DND-41 (cell line): ENCODE results near the gene MAGEB4.

Source experiments
- ATAC-seq: fragments of 200-7000 bp; cut with Tn5 transposase; 3 replicates; pipeline ENCODE4 v1.9.1; 2021; ENCODE audit warnings: low read depth; ENCODE audit not compliant: insufficient read depth
- DNase-seq: peaks from one replicate; pipeline ENCODE4 v3.0.0-alpha.2; 2020
- H2AFZ ChIP-seq: 2 replicates; pipeline ENCODE4 v1.6.0; 2012; ENCODE audit warnings: low read depth, low read length
- H3K27ac ChIP-seq: 2 replicates; pipeline ENCODE4 v1.5.1; 2012; ENCODE audit warnings: low read length, inconsistent platforms
- H3K27me3 ChIP-seq: fragments of 200-600 bp; sonication (generic); 2 replicates; pipeline ENCODE4 v1.6.0; 2012; ENCODE audit warnings: low read length, mild to moderate bottlenecking, inconsistent platforms; ENCODE audit not compliant: insufficient read depth, poor library complexity
- H3K36me3 ChIP-seq: 2 replicates; pipeline ENCODE4 v1.5.1; 2012; ENCODE audit warnings: low read length, inconsistent platforms; ENCODE audit not compliant: insufficient read depth
- H3K4me1 ChIP-seq: 2 replicates; pipeline ENCODE4 v1.5.1; 2012; ENCODE audit warnings: mild to moderate bottlenecking, low read length; ENCODE audit not compliant: insufficient read depth
- H3K4me2 ChIP-seq: 2 replicates; pipeline ENCODE4 v1.6.0; 2012; ENCODE audit warnings: mild to moderate bottlenecking, moderate library complexity, low read length, inconsistent platforms; ENCODE audit not compliant: insufficient read depth
- H3K4me3 ChIP-seq, 2 experiments: fragments of 200-600 bp in 1 of 2; shearing (Covaris generic) in 1 of 2; 2 replicates each; pipeline ENCODE4 v1.5.1; 2012 to 2016; ENCODE audit warnings: inconsistent platforms in 2 of 2, low read length in 2 of 2, mild to moderate bottlenecking in 2 of 2, low read depth in 1 of 2, moderate library complexity in 1 of 2
- H3K79me2 ChIP-seq: 2 replicates; pipeline ENCODE4 v1.6.0; 2012; ENCODE audit warnings: low read length, inconsistent platforms; ENCODE audit not compliant: insufficient read depth
- H3K9ac ChIP-seq: 2 replicates; pipeline ENCODE4 v1.6.0; 2012; ENCODE audit warnings: low read depth, mild to moderate bottlenecking, inconsistent platforms, low read length, moderate library complexity
- H3K9me3 ChIP-seq: 2 replicates; pipeline ENCODE4 v1.5.1; 2012; ENCODE audit warnings: low read length, moderate library complexity, mild to moderate bottlenecking, inconsistent platforms; ENCODE audit not compliant: insufficient read depth, severe bottlenecking
- H4K20me1 ChIP-seq: 2 replicates; pipeline ENCODE4 v1.6.0; 2012; ENCODE audit warnings: low read length; ENCODE audit not compliant: insufficient read depth
- CTCF ChIP-seq: IDR thresholded peaks from 2 replicates; pipeline ENCODE4 v1.5.1; 2012; ENCODE audit warnings: borderline replicate concordance, low read length, moderate library complexity, mild to moderate bottlenecking; ENCODE audit not compliant: poor library complexity, severe bottlenecking; ENCODE audit errors: extremely low read depth
- EZH2 ChIP-seq: IDR thresholded peaks from 3 replicates; pipeline ENCODE4 v1.6.1; 2012; ENCODE audit warnings: borderline replicate concordance, low read depth, mild to moderate bottlenecking, moderate library complexity, low read length, inconsistent platforms; ENCODE audit not compliant: severe bottlenecking

MAGEB4 gene

GRCh38 chrX:30259927-30260326 is 18.1 kb downstream of the MAGEB4 start:
- Histone ChIP-seq H2AFZ (no peak overlapping the region), H3K4me1 (no peaks in the 10 kb centered on the region), H3K4me3 (no peak overlapping the region), H3K27me3 (no peaks in the 10 kb centered on the region), H3K79me2 (no peaks in the 10 kb centered on the region), H3K36me3 (no peaks in the 10 kb centered on the region), H3K9me3 (no peaks in the 10 kb centered on the region), H3K27ac (no peak overlapping the region), H4K20me1 (no peaks in the 10 kb centered on the region), H3K9ac (no peak overlapping the region), H3K4me2 (no peak overlapping the region)
- no peak for DNase-seq
- ATAC-seq = no peak
- TF ChIP-seq EZH2 = no peak
- TF ChIP-seq CTCF = no peak

- TF ChIP-seq CTCF (no peak), EZH2 (no peak)
Observed at GRCh38 chrX:30261012-30261411, 19.2 kb downstream of the MAGEB4 start.

DNA sequence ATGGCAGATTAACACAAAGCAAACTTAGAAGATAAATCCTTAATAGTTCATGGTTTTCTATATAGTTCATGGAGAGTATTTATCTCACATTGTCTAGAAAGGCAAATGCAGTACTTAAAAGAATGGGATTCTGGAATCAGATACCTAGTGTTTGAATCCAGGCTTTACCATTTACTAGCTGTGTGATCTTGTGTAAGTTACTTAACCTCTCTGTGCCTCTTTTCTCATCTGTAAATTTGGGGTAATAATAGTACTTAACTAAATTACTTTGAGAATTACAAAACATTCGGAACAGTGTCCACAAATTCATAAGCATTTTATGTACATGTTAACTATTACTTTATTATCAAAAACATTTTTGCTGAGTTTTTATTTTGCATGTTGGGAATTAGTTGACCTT is 21.0 kb downstream of the MAGEB4 start:
- Histone ChIP-seq H3K4me2 (no peak overlapping the region), H3K4me1 (no peaks in the 10 kb centered on the region), H3K79me2 (no peaks in the 10 kb centered on the region), H3K4me3 (no peak overlapping the region), H3K36me3 (no peaks in the 10 kb centered on the region), H2AFZ (no peak overlapping the region), H4K20me1 (no peaks in the 10 kb centered on the region), H3K9ac (no peak overlapping the region), H3K27ac (no peak overlapping the region), H3K9me3 (no peaks in the 10 kb centered on the region), H3K27me3 (no peaks in the 10 kb centered on the region)
- no peak for DNase-seq
- no peak for ATAC-seq
- TF ChIP-seq CTCF = no peak

More at GRCh38 chrX:30261012-30261411, 19.2 kb downstream of the MAGEB4 start:
- ATAC-seq (no peak), DNase-seq (no peak)
- no peaks in the 10 kb centered on the region for H3K4me1 ChIP-seq
- H3K9me3 ChIP-seq = no peaks in the 10 kb centered on the region
- H3K79me2 ChIP-seq = no peaks in the 10 kb centered on the region
- H3K9ac ChIP-seq = no peak overlapping the region
- no peak overlapping the region for H3K4me2 ChIP-seq
- H3K27me3 ChIP-seq = no peaks in the 10 kb centered on the region
- H3K4me3 ChIP-seq = no peak overlapping the region
- H4K20me1 ChIP-seq = no peaks in the 10 kb centered on the region
- H3K36me3 ChIP-seq = no peaks in the 10 kb centered on the region
- H3K27ac ChIP-seq = no peak overlapping the region
- H2AFZ ChIP-seq = no peak overlapping the region

DNA sequence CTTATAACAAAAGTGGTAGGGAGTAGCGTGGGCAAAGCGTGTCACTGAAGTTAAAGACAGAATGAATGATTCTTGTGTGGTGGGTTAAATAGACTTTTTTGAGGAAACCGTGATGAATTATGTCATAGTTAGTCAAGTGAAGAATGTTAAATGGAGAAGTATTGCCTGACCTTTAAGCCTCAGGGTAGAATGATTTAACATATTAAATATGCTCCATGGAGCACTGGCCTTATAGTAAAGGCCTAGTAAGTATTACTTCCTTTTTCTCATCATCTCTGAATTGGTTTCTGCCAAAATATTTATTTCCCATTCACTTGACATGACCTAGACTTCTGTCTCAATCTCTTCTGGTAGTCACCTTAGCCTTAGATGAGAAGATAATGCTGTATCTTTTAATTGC is 28.8 kb downstream of the MAGEB4 start:
- no peak overlapping the region for H3K27ac ChIP-seq
- H3K79me2 ChIP-seq = no peaks in the 10 kb centered on the region
- DNase-seq (no peak), ATAC-seq (no peak)
- H3K9ac ChIP-seq = no peak overlapping the region
- no peak overlapping the region for H2AFZ ChIP-seq
- no peaks in the 10 kb centered on the region for H3K36me3 ChIP-seq
- TF ChIP-seq EZH2 (no peak), CTCF (no peak)
- no peaks in the 10 kb centered on the region for H4K20me1 ChIP-seq
- no peak overlapping the region for H3K4me2 ChIP-seq
- H3K4me1 ChIP-seq = no peaks in the 10 kb centered on the region
- no peaks in the 10 kb centered on the region for H3K27me3 ChIP-seq
- H3K9me3 ChIP-seq = no peaks in the 10 kb centered on the region
- H3K4me3 ChIP-seq = no peak overlapping the region
